Uterus (tissue), 4 donors: ENCODE results near the gene DXO. TPM values are rescaled to one million over a fixed set of nuclear protein-coding genes. Genes with fewer than 3 reads are reported as not detected.

ENCODE experiments used
- DNase-seq, 2 donors: peaks; one replicate each; pipeline ENCODE4 v3.0.0-alpha.2; 2019 to 2020
- H3K27ac ChIP-seq, 2 donors: fragments of 200-600 bp; sonication (generic); 1 replicate in 1 of 2; 2 replicates in 1 of 2; pipeline ENCODE4 v1.5.1; 2016 to 2018
- H3K27me3 ChIP-seq, 2 donors: fragments of 200-600 bp; sonication (generic); one replicate each; pipeline ENCODE4 v1.5.1; 2018 to 2019; ENCODE audit warnings: control low read depth in 1 of 2
- H3K36me3 ChIP-seq, 2 donors: fragments of 200-600 bp; sonication (generic); one replicate each; pipeline ENCODE4 v1.5.1; 2019; ENCODE audit warnings: control low read depth in 1 of 2
- H3K4me1 ChIP-seq, 2 donors: fragments of 200-600 bp; sonication (generic); one replicate each; pipeline ENCODE4 v1.5.1; 2018 to 2019; ENCODE audit warnings: control low read depth in 1 of 2
- H3K4me3 ChIP-seq, 2 donors: fragments of 200-600 bp; sonication (generic); 1 replicate in 1 of 2; 2 replicates in 1 of 2; pipeline ENCODE4 v1.5.1; 2018 to 2019; ENCODE audit warnings: mild to moderate bottlenecking in 1 of 2
- H3K9me3 ChIP-seq, 2 donors: fragments of 200-600 bp; sonication (generic); one replicate each; pipeline ENCODE4 v1.5.1; 2019; ENCODE audit warnings: control low read depth in 1 of 2
- CTCF ChIP-seq, 4 experiments: fragments of 200-600 bp in 2 of 4; fragments of 450-650 bp in 2 of 4; sonication (generic) in 2 of 4; IDR thresholded peaks; one replicate each; pipeline ENCODE4 v1.5.1; 2016 to 2019; ENCODE audit warnings: antibody characterized with exemption in 4 of 4, mild to moderate bottlenecking in 2 of 4, moderate library complexity in 1 of 4
- POLR2A ChIP-seq, 2 donors: fragments of 450-650 bp; IDR thresholded peaks; one replicate each; pipeline ENCODE4 v1.6.1; 2016; ENCODE audit warnings: antibody characterized with exemption in 2 of 2, mild to moderate bottlenecking in 1 of 2, moderate library complexity in 1 of 2
- intact Hi-C: fragments of 100-400 bp; cut with DNase I; formaldehyde crosslinking; loops from one replicate; pipeline ENCODE4 v1.15.1; 2023; ENCODE audit warnings: low total_unique reads
- total RNA-seq, 4 donors: library from RNA; depleted of rRNA in 3 of 4; stranded (reverse); fragments of >200 nt in 3 of 4; gene quantifications; one replicate each; pipeline versions ENCODE4 v1.1.0 to v1.2.4, GENCODE V29; 2014 to 2023
- donor health status: DM: yes; HTN: yes; CAD: no.

Gene DXO
- total RNA-seq, 4 donors from 2014 or later = 10.0 to 36.6 (median 14.7) TPM

- Histone ChIP-seq H3K27me3 (no peaks in the 10 kb centered on the region), H3K9me3 (no peaks in the 10 kb centered on the region), H3K4me3 (no peak overlapping the region), H3K36me3 (no peaks in the 10 kb centered on the region), H3K27ac (no peak overlapping the region), H3K4me1 (no peaks in the 10 kb centered on the region)
- intact Hi-C loops = no loop called here
- no peak for TF ChIP-seq CTCF (IDR thresholded peaks at IDR 0.05)
- no peak for TF ChIP-seq POLR2A (IDR thresholded peaks at IDR 0.05)
- no peak for DNase-seq
These were observed 23.6 kb downstream of the DXO start for GRCh38 chr6:31948306-31948705.

- DNase-seq = no peak
- Histone ChIP-seq H3K9me3 (no peaks in the 10 kb centered on the region), H3K27ac (peak overlapping the region in 1 of 2 donors; percentile 40), H3K36me3 (no peaks in the 10 kb centered on the region), H3K27me3 (no peaks in the 10 kb centered on the region), H3K4me3 (no peak overlapping the region), H3K4me1 (no peaks in the 10 kb centered on the region)
- TF ChIP-seq POLR2A (IDR thresholded peaks at IDR 0.05) (no peak), CTCF (IDR thresholded peaks at IDR 0.05) (no peak)
- intact Hi-C loops = no loop called here
These were observed 24.1 kb downstream of the DXO start for GRCh38 chr6:31947864-31948263.

- Histone ChIP-seq H3K27ac (peak overlapping the region in 1 of 2 donors; percentile 84), H3K9me3 (no peaks in the 10 kb centered on the region), H3K27me3 (no peaks in the 10 kb centered on the region), H3K4me1 (no peaks in the 10 kb centered on the region), H3K4me3 (no peak overlapping the region), H3K36me3 (no peaks in the 10 kb centered on the region)
- DNase-seq = no peak
- TF ChIP-seq POLR2A (IDR thresholded peaks at IDR 0.05) = no peak
- no peak for TF ChIP-seq CTCF (IDR thresholded peaks at IDR 0.05)
- intact Hi-C loops = no loop called here
These were observed 24.8 kb downstream of the DXO start for GRCh38 chr6:31947070-31947675.

GRCh38 chr6:31946370-31946885, 25.5 kb downstream of the DXO start:
- Histone ChIP-seq H3K27me3 (no peaks in the 10 kb centered on the region), H3K4me1 (no peaks in the 10 kb centered on the region), H3K36me3 (no peaks in the 10 kb centered on the region), H3K4me3 (no peak overlapping the region), H3K9me3 (no peaks in the 10 kb centered on the region), H3K27ac (peak overlapping the region; percentile 84 to 87)
- DNase-seq = no peak
- intact Hi-C loops = no loop called here
- TF ChIP-seq CTCF (IDR thresholded peaks at IDR 0.05) = no peak
- TF ChIP-seq POLR2A (IDR thresholded peaks at IDR 0.05) = no peak

GRCh38 chr6:31945507-31946369, 26.2 kb downstream of the DXO start, which contains the start of gene CFB:
TSS of gene CFB (plus strand) at chr6:31946095. CDS start at chr6:31946222, 127 bp downstream.
- H3K9me3 ChIP-seq = no peaks in the 10 kb centered on the region
- H3K4me1 ChIP-seq = no peaks in the 10 kb centered on the region
- no peaks in the 10 kb centered on the region for H3K27me3 ChIP-seq
- no peaks in the 10 kb centered on the region for H3K36me3 ChIP-seq
- peak; percentile 82 to 84 for DNase-seq
- intact Hi-C loops = no loop called here
- peak within 1 kb of the TSS in 1 of 2 donors; percentile 6 for H3K4me3 ChIP-seq
- peak; percentile 33 to 40 for TF ChIP-seq POLR2A (IDR thresholded peaks at IDR 0.05)
- no peak for TF ChIP-seq CTCF (IDR thresholded peaks at IDR 0.05)
- H3K27ac ChIP-seq = peak within 1 kb of the TSS; percentile 84 to 87
